IPS-18a (cell line): ENCODE data around the gene ADM2.
A peak's percentile ranks its signal among the peaks of the same experiment; 100 is the strongest.
"Not testable (repeated sequence)": the region's sequence is repeated elsewhere in the genome, so short reads cannot be mapped to it uniquely, and the experiment has no call there.

ENCODE experiments used
- H3K27ac ChIP-seq: one replicate; pipeline ENCODE4 v1.5.1; 2013; ENCODE audit warnings: low read length
- H3K27me3 ChIP-seq: one replicate; pipeline ENCODE4 v1.6.1; 2013; ENCODE audit warnings: mild to moderate bottlenecking, low read length; ENCODE audit not compliant: control insufficient read depth, insufficient read depth
- H3K36me3 ChIP-seq: one replicate; pipeline ENCODE4 v1.6.1; 2013; ENCODE audit warnings: low read depth, low read length; ENCODE audit not compliant: control insufficient read depth
- H3K4me1 ChIP-seq: one replicate; pipeline ENCODE4 v1.6.1; 2013; ENCODE audit warnings: low read depth, low read length; ENCODE audit not compliant: control insufficient read depth
- H3K4me3 ChIP-seq: one replicate; pipeline ENCODE4 v1.5.1; 2013; ENCODE audit warnings: low read length
- H3K9ac ChIP-seq: one replicate; pipeline ENCODE4 v1.6.1; 2013; ENCODE audit warnings: mild to moderate bottlenecking, low read length, moderate library complexity
- H3K9me3 ChIP-seq: one replicate; pipeline ENCODE4 v1.6.1; 2013; ENCODE audit warnings: low read depth, low read length; ENCODE audit not compliant: control insufficient read depth

ADM2 gene

GRCh38 chr22:50528682-50529415 is 47.5 kb downstream of the ADM2 start:
- H3K4me3 ChIP-seq, result no peak overlapping the region
- no peak overlapping the region for H3K27ac ChIP-seq
- peaks cover 75% of the 10 kb centered on the region for H3K27me3 ChIP-seq
- no peaks in the 10 kb centered on the region for H3K9me3 ChIP-seq
- H3K4me1 ChIP-seq, result peaks cover 6% of the 10 kb centered on the region
- no peak overlapping the region for H3K9ac ChIP-seq
- H3K36me3 ChIP-seq, result no peaks in the 10 kb centered on the region

- H3K36me3 ChIP-seq, result no peaks in the 10 kb centered on the region
- peaks cover 6% of the 10 kb centered on the region for H3K4me1 ChIP-seq
- no peak overlapping the region for H3K9ac ChIP-seq
- H3K27me3 ChIP-seq, result peaks cover 79% of the 10 kb centered on the region
- H3K4me3 ChIP-seq, result no peak overlapping the region
- H3K27ac ChIP-seq, result no peak overlapping the region
- no peaks in the 10 kb centered on the region for H3K9me3 ChIP-seq
These were observed 48.1 kb downstream of the ADM2 start for GRCh38 chr22:50529416-50529896.

GRCh38 chr22:50529897-50530579 is 48.7 kb downstream of the ADM2 start, which contains the start of gene TYMP:
Gene TYMP (minus strand): TSS chr22:50530012. CDS start chr22:50529709, 303 bp downstream.
- Histone ChIP-seq H3K27me3 (peaks cover 79% of the 10 kb centered on the region), H3K9me3 (no peaks in the 10 kb centered on the region), H3K27ac (no peak within 1 kb of the TSS), H3K36me3 (no peaks in the 10 kb centered on the region), H3K4me3 (peak within 1 kb of the TSS; percentile 57), H3K4me1 (peaks cover 6% of the 10 kb centered on the region), H3K9ac (no peak within 1 kb of the TSS)

GRCh38 chr22:50530580-50530876 is 49.2 kb downstream of the ADM2 start:
- Histone ChIP-seq H3K27me3 (peaks cover 79% of the 10 kb centered on the region), H3K27ac (no peak overlapping the region), H3K4me1 (peaks cover 6% of the 10 kb centered on the region)

GRCh38 chr22:50530877-50531545 is 49.7 kb downstream of the ADM2 start:
- H3K27me3 ChIP-seq, result peaks cover 79% of the 10 kb centered on the region
- peak overlapping the region; percentile 57 for H3K4me3 ChIP-seq
- H3K4me1 ChIP-seq, result peaks cover 6% of the 10 kb centered on the region
- H3K9me3 ChIP-seq, result no peaks in the 10 kb centered on the region
- H3K9ac ChIP-seq, result no peak overlapping the region
- no peak overlapping the region for H3K27ac ChIP-seq
- H3K36me3 ChIP-seq, result no peaks in the 10 kb centered on the region

More at GRCh38 chr22:50530580-50530876, 49.2 kb downstream of the ADM2 start:
- H3K9ac ChIP-seq, result no peak overlapping the region
- H3K36me3 ChIP-seq, result no peaks in the 10 kb centered on the region
- H3K9me3 ChIP-seq, result no peaks in the 10 kb centered on the region
- H3K4me3 ChIP-seq, result peak overlapping the region; percentile 57

DNA sequence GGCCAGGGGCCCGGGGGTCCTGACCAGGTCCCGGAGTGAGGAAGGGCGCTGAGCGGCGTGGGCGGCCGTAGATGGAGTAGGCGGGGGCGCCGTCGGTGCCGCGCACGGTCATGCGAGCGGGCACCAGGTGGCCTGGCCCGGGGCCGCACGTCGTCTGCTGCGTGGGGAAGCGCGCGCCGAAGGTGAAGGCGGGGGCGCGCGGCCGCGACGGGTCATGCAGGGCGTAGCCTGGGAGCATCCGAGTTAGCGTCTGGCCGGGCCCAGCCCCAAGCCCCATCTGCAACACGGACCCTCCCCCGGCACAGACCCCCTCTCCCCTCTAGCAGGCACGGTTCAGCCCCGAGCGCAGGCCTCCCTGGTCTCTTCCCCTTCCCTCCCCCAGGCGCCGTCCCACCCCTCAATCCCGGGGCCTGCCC is 50.2 kb downstream of the ADM2 start:
- Histone ChIP-seq H3K4me3 (peak overlapping the region; percentile 57), H3K27me3 (peaks cover 77% of the 10 kb centered on the region), H3K27ac (no peak overlapping the region), H3K9ac (no peak overlapping the region), H3K9me3 (no peaks in the 10 kb centered on the region), H3K36me3 (no peaks in the 10 kb centered on the region), H3K4me1 (peaks cover 6% of the 10 kb centered on the region)

DNA sequence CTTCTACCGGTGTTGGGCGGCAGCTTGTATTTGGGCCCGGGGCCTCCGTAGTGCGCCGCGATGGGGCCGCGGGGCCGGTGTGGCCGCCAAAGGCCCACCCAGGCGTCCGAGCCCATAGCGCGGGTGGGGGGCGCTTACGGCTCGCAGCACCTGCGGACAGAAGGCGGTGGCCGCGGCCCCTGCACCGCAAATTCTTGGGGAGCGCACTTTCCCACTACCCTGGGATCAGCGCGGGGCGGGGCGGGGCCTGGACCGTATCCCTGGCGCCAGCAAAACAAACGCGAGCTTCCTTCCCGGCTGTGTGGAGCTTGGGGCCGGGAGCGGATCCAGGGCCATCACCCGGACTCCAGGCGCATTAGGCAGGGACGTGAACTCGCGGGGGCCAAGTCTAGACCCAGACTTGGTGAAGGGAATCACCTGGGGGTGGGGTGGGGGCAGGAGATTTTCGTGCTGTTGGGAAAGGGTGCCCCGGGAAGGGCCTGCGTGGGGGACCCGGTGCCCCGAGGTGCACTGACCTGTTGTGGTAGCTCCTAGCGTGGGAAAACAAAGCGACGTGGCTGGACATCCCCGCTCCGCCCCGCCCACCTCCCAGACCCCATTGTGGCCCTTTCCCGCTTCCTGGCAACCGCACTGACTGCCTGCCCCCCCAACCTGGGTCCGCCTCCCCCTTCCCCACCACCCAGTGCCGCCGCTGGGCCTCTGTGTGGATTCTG is 50.8 kb downstream of the ADM2 start:
- Histone ChIP-seq H3K36me3 (no peaks in the 10 kb centered on the region), H3K4me1 (peaks cover 3% of the 10 kb centered on the region), H3K4me3 (peak overlapping the region; percentile 57), H3K9ac (peak overlapping the region; percentile 28), H3K27ac (no peak overlapping the region), H3K9me3 (no peaks in the 10 kb centered on the region), H3K27me3 (peaks cover 72% of the 10 kb centered on the region)

- H3K4me3 ChIP-seq, result no peak overlapping the region
- H3K36me3 ChIP-seq, result no peaks in the 10 kb centered on the region
- no peaks in the 10 kb centered on the region for H3K9me3 ChIP-seq
- peaks cover 62% of the 10 kb centered on the region for H3K27me3 ChIP-seq
- H3K9ac ChIP-seq, result no peak overlapping the region
- H3K27ac ChIP-seq, result no peak overlapping the region
- H3K4me1 ChIP-seq, result peaks cover 3% of the 10 kb centered on the region
These were observed 51.8 kb downstream of the ADM2 start for GRCh38 chr22:50532824-50533796.

DNA sequence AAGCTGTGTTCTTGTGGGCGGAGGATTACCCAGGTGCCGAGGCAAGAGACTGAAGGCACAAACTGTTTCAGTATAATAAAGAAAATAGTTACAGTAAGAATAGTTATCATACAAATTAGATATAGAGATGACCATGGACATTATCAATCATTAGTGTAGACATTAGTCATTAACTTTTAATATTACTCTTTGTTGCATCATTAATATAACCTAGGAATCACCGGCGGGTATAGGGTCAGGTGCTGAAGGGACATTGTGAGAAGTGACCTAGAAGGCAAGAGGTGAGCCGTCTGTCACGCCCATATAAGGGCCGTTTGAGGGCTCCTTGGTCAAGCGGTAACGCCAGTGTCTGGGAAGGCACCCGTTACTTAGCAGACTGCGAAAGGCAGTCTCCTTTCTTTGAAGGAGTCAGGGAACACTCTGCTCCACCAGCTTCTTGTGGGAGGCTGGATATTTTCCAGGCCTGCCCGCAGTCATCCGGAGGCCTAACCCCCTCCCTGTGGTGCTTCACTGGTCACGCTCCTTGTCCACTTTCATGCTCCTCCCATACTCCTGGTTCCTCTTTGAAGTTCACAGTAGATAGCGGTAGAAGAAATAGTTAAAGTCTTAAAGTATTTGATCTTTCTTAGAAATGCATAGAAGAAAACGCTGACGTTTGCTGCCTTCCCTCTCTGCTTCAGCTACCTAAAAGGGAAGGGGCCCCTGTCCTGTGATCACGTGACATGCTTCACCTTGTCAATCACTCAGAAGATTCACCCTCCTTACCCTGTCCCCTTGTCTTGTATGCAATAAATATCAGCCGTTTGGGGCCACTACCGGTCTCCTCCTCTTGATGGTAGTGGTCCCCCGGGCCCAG is 52.7 kb downstream of the ADM2 start:
- H3K9me3 ChIP-seq, H3K4me3 ChIP-seq, H3K9ac ChIP-seq, H3K27ac ChIP-seq, H3K36me3 ChIP-seq, H3K4me1 ChIP-seq: not testable (repeated sequence)
- H3K27me3 ChIP-seq, result peaks cover 52% of the 10 kb centered on the region

DNA sequence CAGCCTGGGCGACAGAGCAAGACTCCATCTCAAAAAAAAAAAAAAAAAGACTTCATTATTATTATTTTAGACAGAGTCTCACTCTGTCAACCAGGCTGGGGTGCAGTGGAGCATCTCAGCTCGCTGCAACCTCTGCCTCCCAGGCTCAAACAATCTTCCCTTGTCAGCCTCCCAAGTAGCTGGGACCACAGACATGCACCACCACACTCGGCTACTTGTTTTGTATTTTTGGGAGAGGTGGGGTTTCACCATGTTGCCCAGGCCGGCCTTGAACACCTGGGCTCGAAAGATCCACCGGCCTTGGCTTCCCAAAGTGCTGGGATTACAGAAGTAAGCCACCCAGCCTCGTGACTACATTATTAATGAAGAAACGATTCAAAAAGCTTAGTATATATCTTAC is 53.8 kb downstream of the ADM2 start:
- H3K36me3 ChIP-seq, result no peaks in the 10 kb centered on the region
- H3K4me3 ChIP-seq, result no peak overlapping the region
- peaks cover 3% of the 10 kb centered on the region for H3K4me1 ChIP-seq
- no peak overlapping the region for H3K27ac ChIP-seq
- peaks cover 42% of the 10 kb centered on the region for H3K27me3 ChIP-seq
- no peak overlapping the region for H3K9ac ChIP-seq
- H3K9me3 ChIP-seq, result no peaks in the 10 kb centered on the region
